Stimulated activated CD8-positive, alpha-beta memory T cell treated with anti-CD3 and anti-CD28 coated beads, Interleukin-12 subunit alpha, Interleukin-12 subunit beta, amount 100 ng/mL, for 24 hours (primary cell): ENCODE measurements around the gene KIAA0825.
"Not testable (repeated sequence)": the region's sequence is repeated elsewhere in the genome, so short reads cannot be mapped to it uniquely, and the experiment has no call there.

ENCODE experiments used
- DNase-seq: peaks from one replicate; pipeline ENCODE4 v3.0.0-alpha.2; 2020; ENCODE audit errors: extremely low read depth

KIAA0825 gene

GRCh38 chr5:94374336-94374735 lies 244.1 kb downstream of the KIAA0825 start:
- DNase-seq: no peak

GRCh38 chr5:94367900-94368299 lies 250.5 kb downstream of the KIAA0825 start:
- DNase-seq: no peak

- no peak for DNase-seq
Observed at GRCh38 chr5:94366811-94367210, 251.6 kb downstream of the KIAA0825 start.

- no peak for DNase-seq
Observed at GRCh38 chr5:94362857-94363256, 255.5 kb downstream of the KIAA0825 start.

GRCh38 chr5:94361832-94362796 lies 256.3 kb downstream of the KIAA0825 start:
- DNase-seq: no peak

- DNase-seq: no peak
Observed at GRCh38 chr5:94361161-94361560, 257.2 kb downstream of the KIAA0825 start.

GRCh38 chr5:94360382-94361130 lies 257.8 kb downstream of the KIAA0825 start:
- DNase-seq: no peak

GRCh38 chr5:94359880-94360279 lies 258.5 kb downstream of the KIAA0825 start:
- DNase-seq: no peak

GRCh38 chr5:94355811-94356210 lies 262.6 kb downstream of the KIAA0825 start:
- no peak for DNase-seq

GRCh38 chr5:94354837-94355485 lies 263.4 kb downstream of the KIAA0825 start:
- not testable (repeated sequence) for DNase-seq

GRCh38 chr5:94353605-94354004 lies 264.8 kb downstream of the KIAA0825 start:
- DNase-seq: no peak

- DNase-seq: no peak
Observed at GRCh38 chr5:94347130-94347529, 271.3 kb downstream of the KIAA0825 start.

GRCh38 chr5:94345257-94345656 lies 273.1 kb downstream of the KIAA0825 start:
- DNase-seq: no peak

- DNase-seq: no peak
Observed at GRCh38 chr5:94337617-94338016, 280.8 kb downstream of the KIAA0825 start.

GRCh38 chr5:94335936-94336335 lies 282.5 kb downstream of the KIAA0825 start:
- no peak for DNase-seq

- no peak for DNase-seq
Observed at GRCh38 chr5:94329115-94329514, 289.3 kb downstream of the KIAA0825 start.

- no peak for DNase-seq
Observed at GRCh38 chr5:94326586-94326985, 291.8 kb downstream of the KIAA0825 start.

GRCh38 chr5:94316916-94317838 lies 301.2 kb downstream of the KIAA0825 start:
- no peak for DNase-seq

- DNase-seq: no peak
Observed at GRCh38 chr5:94314460-94315131, 303.8 kb downstream of the KIAA0825 start.

- DNase-seq: no peak
Observed at GRCh38 chr5:94313696-94314095, 304.7 kb downstream of the KIAA0825 start.

- DNase-seq: no peak
Observed at GRCh38 chr5:94313188-94313587, 305.2 kb downstream of the KIAA0825 start.
